Stimulated activated CD4-positive, alpha-beta T cell treated with anti-CD3 and anti-CD28 coated beads, Interleukin-12 subunit alpha, Interleukin-12 subunit beta, amount 100 ng/mL, for 4 hours (primary cell): Measurements from ENCODE around the gene PLOD1.
"Not testable (repeated sequence)": the region's sequence is repeated elsewhere in the genome, so short reads cannot be mapped to it uniquely, and the experiment has no call there.

ENCODE experiments used
- DNase-seq: peaks from one replicate; pipeline ENCODE4 v3.0.0-alpha.2; 2020

Gene PLOD1

DNA sequence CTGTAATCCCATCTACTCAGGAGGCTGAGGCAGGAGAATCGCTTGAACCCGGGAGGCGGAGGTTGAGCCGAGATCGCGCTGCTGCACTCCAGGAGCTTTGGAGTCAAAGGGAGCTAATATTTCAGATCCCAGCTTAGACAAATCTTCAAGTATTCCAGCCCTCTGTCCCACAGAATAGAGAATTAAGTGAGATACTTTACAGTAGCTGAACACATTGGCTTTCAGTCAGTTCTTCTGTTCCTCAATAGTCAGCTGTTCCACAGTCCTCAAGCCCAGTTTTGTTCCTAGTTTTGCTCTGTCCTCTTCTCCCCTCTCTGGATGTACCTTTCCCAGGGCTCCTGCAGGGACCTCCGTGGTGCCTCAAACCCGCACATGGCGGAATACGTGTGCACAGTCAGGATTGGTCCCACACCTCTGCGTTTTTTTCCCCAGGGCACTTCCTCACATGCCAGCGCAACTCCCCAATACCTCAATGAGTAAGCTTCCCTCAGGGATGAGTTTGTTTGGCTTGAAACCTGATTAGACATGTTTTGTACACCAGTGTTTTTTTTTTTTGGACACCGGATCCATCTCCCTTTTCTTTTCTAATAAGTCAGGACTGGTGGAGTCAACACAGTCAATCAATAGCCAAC is 47.0 kb downstream of the PLOD1 start:
- no peak for DNase-seq

DNA sequence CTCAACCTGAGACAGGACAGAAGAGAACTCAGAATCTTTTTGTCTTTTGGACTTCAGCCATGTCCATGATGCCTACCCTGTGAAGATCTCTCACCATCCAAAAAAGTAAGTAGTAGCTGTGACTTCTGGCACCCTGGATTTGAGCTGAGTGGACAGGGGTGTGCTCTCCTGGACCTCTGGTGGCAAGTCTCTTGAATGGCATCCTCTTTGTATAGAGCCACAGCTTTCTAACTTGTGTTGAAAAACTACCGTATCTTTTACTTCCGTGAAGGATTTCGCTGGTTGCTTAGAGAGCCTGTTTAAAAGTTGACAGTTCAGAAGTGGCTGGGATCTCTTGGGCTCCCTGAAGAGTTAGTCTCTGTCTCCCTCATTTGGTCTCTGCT is 47.5 kb downstream of the PLOD1 start:
- DNase-seq: no peak

DNA sequence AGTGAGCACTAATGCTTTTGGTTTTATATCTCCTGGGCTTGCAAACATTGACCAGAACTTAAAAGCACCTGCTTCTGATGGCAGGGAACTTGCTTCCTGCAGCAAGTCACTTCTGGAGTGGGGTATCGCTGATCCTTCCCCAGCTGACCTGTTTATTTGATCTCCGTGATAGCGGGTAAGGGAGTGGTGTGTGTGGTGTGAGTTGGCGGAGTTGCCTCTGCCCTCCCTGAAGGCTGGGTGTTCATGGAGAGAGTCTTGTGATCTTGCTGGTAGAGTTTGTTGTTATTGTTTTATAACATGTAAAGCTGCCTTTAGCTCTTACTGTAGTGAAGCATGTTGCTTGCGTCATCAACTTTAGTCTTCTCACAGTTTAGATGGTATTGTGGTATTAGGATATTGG is 49.6 kb downstream of the PLOD1 start:
- no peak for DNase-seq

DNA sequence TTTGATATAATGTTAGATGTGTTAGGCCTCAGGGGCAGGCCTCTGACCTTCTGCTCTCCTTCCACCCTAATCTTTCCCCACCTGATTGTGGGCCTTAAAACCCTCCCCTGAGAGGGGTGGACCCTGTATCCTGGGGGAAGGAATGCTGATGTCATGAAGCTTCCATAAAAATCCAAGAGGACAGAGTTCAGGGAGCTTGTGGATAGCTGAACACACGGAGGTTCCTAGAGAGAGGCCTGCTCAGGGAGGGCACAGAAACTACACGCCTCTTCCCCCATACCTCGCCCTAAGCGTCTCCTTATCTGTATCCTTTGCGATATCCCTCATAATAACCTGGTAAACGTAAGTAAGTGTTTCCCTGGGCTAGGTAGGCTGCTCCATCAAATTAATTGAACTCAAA is 50.1 kb downstream of the PLOD1 start:
- no peak for DNase-seq

DNA sequence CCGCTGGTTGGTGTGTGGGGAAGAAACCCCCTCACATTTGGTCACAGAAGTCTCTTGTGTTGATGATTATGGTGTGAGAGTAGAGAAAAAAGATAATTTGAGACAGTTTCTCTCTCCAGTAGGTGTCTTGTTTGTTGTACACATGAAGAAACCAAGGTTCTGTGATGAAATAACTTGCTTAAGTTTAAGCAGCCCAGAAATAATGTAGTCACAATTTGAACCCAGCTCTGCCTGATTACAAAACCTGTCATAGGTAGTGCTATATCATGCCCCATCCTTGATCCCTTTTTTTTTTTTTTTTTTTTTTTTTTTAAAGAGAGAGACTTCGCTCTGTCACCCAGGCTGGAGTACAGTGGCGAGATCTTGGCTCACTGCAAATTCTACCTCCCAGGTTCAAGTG is 50.7 kb downstream of the PLOD1 start:
- DNase-seq: no peak

DNA sequence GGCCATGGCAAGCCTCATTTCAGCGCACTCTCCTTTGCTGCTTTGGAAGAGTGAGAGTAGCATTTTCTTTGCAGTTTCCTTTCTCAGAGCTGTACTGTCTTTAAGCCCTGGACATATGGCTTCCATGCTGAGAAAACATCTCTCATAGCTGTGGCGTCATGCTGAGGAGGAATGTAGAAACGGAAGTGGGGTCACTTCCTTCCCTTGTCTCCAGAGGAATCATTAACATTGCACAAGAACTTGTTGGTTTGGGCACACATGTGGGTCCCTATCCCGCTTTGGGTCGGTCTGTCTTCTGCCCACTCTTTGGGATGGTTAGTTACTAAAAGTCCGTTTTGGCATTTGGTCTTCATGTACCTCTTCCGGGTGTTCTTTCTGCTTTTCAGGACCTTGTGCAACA is 51.3 kb downstream of the PLOD1 start:
- DNase-seq: no peak

DNA sequence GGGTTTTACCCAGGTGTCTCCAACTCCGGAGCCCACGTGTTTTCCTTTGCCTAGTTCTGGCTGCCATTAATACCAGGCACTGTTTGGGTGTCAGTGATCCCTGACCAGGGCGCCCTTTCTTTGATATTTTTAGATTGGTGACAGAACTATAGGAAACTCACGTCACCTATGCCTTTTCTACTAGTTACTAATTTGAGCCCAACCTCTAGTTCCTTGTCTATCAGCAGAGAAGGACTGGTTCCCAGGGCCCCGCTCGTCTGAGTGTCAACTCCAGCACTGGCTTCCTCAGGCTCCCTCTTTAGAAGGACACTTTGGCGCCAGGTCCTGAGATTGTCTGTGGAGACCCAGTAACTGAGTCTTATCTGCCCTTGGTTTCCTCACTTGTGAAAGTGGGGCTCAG is 55.2 kb downstream of the PLOD1 start:
- no peak for DNase-seq

DNA sequence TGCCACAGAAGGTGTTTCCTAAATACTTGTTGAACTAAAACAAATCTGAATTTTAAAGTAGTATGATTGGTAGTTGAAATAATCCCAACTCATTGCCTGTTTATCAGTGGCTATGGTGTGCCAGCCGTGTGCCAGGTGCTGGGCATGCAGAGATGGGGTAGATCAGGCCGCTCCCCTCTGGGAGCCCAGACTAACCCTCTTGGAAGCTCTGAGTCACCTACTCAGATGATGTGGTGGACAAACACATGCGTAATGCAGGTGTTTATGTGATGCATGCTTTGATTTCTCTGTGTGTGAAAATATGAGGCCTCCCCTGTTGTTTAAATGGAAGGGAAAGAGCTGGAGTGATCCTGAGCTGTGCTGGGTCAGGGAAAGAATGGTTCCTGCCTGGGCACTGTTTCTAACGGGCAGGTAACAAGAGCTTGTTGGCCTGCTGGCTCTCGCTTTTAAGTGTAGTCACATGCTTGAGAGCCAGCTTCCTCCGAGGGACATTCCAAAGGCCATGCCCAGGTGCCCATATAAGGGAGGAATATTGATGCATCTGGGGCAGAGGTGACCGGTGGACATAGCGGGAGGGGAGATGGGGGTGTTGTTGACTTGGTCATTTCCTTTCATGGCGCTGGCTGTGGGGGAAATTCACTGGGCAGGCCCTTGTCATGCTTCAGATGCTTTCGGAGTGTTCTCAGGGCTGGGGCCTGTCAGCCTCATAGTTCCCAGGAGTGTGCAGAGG is 56.0 kb downstream of the PLOD1 start:
- no peak for DNase-seq

DNA sequence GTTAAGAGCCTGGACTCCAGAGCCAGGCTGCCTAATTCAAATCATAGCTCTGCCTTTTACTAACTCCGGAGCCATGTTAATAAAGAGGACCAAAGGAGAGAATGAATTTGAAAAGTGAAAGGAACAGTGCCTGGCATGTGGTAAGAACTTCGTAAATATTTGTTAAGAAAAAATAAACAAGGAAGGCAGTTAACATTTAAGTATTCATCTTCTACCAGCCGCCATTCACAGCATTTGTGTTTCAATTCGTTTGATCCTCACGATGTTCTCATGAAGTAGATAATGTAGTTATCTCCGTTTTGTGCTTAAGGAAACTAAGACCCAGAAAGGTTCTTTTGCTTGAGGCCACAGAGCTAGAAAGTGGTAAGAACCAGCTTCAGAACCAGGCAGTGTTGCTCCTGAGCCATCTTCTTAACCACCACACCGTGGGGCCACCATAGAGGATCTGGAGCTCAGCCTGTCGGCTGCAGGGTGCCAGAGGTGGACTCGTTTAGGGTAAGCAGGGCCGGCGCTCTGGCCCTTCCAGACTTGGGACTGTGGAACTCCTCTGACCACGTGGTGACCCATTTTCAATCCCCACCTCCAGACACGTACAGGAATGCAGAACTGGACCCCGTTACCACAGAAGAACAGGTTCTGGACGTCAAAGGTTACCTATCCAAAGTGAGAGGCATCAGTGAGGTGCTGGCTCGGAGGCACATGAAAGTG is 57.6 kb downstream of the PLOD1 start:
- DNase-seq: no peak

DNA sequence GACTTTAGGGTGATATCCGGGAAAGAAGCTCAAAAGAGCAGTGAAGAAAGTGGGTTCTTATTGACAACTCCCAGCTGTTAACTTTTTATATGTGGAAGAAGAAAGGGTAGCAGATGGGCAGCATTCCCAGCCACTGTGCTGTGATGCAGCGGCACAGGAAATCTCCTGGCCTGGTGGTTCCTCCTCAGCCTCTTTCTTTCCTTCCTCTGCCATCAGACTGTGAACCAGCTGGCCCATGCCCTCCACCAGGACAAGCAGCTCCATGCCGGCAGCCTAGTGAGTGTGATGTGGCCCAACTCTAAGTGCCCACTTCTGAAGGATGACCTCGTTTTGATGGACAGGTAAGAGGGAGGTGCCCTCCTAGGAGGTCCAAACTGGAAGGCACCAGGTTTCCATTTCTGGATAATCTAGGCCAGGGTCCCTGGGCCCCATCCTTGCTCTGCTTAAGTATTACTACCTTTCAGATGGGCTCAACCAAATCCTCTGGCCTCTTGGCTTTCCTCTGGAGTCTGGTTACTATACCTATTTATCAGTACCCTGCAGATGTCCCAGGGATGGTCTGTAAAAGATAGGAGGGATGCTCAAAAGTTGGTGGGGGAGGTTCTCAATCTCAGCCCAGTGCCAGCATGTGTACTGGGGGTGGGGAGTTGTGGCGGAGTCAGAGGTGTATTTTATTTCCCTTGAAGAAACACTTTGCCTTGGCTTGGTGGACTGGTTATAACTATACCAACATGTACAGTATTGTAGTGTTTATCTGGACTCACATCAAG is 62.7 kb downstream of the PLOD1 start:
- DNase-seq: no peak

DNA sequence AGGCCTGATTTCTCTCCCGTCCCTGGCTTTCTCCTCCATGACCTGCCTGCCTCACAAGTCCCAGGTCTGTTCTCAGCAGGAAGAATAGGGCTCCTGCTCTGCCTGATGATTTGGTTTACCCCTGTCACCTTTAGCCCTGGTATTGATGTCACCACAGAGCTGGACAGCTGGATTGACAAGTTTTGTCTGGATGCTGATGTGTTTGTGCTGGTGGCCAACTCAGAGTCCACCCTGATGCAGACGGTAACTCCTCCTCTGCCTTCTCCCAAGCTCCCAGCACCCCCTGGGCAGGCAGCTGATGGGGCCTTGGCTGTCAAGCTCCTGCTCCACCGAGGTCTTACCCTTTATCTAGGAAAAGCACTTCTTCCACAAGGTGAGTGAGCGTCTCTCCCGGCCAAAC is 64.1 kb downstream of the PLOD1 start:
- DNase-seq: no peak

DNA sequence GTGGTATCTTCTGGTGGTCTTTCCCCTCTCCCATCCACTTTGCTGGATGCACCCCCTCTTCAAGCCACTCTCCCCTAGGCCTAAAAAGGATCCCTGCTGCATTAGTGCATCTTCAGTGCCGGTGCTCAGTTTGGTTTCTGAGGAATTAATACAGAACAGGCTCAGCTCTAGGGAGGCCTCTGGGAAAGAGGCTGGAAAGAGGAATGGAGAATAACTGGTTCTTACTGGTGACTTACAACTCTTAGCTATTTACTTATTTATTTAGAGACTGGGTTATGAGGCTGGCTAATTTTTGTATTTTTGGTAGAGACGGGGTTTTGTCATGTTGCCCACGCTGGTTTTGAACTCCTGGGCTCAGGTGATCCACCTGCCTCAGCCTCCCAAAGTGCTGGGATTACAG is 64.7 kb downstream of the PLOD1 start:
- no peak for DNase-seq

DNA sequence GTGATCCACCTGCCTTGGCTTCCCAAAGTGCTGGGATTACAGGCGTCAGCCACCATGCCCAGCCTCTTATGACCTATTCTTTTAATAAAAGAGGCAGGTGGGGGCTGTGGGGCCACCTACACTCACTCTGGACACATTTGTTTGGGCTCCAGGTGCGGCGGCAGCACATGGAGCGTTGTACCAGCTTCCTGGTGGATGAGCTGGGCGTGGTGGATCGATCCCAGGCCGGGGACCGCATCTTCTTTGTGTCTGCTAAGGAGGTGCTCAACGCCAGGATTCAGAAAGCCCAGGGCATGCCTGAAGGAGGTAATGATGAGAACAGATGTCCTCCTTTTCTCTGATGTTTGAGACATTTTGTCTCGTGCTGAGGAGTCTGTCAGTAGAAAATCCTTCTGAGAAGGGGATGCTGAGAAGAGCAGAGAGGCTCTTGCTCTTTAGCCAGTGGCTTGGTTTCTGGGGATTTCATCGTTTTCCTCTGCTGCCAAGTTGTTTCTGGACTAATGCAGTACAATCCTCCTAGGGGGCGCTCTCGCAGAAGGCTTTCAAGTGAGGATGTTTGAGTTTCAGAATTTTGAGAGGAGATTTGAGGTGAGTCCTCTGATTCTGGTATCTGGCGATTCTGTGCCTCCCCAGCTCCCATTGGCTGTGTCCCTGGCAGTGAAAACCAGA is 66.9 kb downstream of the PLOD1 start:
- DNase-seq: peak; percentile 33

DNA sequence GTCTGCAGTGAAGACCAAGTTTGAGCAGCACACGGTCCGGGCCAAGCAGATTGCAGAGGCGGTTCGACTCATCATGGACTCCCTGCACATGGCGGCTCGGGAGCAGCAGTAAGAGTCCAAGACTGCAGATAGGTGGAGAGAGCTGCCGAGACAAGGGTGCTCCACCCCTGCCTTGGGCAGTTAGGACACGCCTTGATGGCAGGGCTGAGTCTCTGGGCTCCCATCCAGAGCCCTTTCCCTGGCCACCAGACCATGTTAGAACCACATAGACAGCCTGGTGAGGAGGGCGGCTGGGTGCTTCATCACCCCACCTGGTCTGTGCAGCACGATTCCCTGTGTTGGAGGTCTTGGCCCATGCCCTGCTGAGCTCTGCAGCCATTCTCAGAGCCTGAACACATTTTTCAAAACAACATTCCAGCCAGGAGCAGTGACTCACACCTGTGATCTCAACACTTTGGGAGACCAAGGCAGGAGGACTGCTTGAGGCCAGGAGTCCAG is 67.5 kb downstream of the PLOD1 start:
- no peak for DNase-seq

DNA sequence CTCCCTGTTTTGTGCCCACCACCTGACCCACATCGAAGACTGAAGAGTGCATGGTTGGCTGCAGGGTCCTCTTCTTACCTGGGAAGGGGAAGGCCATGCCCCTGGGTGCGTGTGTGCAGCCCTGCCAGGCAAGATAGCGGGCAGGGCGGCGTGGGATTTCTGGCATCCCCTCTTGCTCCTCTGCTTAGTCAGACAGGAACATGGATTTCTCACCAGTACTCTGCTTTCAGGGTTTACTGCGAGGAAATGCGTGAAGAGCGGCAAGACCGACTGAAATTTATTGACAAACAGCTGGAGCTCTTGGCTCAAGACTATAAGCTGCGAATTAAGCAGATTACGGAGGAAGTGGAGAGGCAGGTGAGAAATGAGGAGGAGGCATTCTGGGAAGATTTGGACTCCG is 69.2 kb downstream of the PLOD1 start:
- no peak for DNase-seq

DNA sequence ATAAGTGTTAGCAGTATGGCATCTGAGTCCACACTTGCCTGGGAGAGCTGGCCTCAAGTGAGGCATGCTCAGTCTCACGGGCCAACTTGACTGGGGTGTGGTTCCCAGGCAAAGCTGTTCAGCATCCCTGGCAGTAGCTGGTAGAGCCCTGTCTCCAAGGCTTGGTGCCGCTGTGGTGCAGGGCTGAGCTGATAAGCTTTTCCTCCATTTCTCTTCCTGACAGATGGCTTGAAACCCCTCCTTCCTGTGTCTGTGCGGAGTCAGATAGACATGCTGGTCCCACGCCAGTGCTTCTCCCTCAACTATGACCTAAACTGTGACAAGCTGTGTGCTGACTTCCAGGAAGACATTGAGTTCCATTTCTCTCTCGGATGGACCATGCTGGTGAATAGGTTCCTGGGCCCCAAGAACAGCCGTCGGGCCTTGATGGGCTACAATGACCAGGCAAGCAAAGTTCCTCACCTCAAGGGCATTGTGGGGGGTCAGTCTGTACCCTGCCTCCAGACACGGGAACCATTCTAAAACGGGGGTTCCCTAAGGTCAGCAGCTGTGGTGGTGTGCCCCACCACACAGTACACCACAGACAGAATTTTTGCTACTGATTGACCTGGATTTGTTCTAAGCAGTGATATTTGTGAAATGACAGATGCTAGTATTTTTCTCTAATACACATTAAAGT is 71.1 kb downstream of the PLOD1 start:
- no peak for DNase-seq

DNA sequence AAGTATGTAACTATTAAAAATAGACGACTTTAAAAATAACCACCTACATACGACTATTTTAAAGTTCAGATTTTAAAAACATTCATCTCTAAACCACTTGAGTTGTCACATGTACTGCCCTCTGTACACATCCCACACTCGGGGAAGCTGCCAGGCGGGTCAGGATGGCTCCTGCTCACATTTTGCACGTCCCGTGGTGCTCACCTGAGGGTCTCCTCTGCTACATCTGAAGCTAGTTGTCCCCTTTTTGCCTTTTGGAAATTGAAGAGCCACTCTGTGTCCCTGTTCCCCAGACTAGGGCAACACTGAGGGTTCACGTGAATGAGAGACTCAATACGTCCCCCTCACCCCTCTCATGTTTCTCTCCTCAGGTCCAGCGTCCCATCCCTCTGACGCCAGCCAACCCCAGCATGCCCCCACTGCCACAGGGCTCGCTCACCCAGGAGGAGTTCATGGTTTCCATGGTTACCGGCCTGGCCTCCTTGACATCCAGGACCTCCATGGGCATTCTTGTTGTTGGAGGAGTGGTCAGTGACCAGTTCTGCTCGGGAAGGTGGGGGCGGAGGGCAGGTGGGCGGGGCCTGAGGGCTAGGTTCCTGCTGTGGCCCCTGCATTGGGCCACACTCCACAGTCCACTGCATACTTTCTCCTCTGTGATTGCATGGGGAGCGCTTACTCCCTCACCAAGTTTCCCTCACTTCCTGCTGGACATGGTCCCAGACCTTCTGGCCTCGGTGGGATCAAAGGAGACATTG is 71.8 kb downstream of the PLOD1 start:
- DNase-seq: no peak

DNA sequence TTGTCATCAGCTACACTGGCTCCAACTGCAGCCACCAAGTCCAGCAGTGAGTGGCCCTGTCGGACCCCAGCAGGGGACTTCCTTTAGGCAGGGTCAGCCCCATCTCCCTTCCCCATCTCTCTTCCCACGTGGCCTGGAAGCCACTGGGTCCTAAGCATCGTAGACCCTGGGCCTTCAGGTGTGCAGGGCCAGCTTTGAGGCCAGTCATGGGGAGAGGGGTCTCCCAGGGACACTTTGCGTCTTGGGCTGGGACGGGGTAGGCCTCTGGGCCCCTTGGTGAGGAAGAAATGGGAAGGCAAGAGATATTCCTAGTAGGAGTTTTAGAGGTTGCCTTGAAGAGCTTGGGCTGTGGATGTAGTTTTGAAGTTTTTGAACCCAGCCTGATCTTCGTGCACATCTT is 72.7 kb downstream of the PLOD1 start:
- DNase-seq: no peak

DNA sequence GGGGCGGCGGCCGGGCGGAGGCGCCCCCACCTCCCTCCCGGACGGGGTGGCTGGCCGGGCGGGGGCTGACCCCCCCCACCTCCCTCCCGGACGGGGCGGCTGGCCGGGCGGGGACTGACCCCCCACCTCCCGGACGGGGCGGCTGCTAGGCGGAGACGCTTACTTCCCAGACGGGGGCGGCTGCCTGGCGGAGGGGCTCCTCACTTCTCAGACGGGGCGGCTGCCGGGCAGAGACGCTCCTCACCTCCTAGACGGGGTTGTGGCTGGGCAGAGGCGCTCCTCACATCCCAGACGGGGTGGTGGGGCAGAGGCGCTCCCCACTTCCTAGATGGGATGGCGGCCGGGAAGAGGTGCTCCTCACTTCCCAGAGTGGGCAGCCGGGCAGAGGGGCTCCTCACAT is 73.8 kb downstream of the PLOD1 start:
- DNase-seq: not testable (repeated sequence)

DNA sequence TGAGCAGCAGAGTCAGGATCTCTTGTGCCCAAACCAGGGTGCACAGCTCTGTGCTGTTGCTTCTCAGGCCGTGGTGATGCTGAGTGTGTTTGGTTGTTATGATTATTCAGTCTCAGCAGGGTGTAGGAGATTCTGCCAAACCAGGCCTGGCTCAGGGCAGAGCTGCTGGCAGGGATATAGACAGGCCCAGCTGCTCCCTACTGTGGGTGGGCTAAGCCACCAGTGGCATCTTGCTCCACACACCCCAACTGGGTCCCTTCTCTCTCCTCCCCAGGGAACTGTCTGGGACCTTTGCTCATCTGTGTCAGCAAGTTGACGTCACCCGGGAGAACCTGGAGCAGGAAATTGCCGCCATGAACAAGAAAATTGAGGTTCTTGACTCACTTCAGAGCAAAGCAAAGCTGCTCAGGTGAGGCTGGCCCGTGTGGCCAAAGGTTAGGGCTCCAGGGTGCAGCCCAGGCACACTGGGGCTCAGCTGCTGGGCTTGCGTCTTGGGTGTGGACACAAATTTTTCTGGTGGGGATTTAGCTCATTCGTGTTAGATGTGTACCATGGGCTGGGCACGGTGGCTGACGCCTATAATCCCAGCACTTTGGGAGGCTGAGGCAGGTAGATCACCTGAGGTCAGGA is 74.9 kb downstream of the PLOD1 start:
- DNase-seq: no peak
